Measurements from ENCODE around the gene FBXO28. TPM values are rescaled to one million over a fixed set of nuclear protein-coding genes. Genes with fewer than 3 reads are reported as not detected.

FBXO28 gene
- total RNA-seq, 1 donor from 2014 or later: 39.2 TPM

DNA sequence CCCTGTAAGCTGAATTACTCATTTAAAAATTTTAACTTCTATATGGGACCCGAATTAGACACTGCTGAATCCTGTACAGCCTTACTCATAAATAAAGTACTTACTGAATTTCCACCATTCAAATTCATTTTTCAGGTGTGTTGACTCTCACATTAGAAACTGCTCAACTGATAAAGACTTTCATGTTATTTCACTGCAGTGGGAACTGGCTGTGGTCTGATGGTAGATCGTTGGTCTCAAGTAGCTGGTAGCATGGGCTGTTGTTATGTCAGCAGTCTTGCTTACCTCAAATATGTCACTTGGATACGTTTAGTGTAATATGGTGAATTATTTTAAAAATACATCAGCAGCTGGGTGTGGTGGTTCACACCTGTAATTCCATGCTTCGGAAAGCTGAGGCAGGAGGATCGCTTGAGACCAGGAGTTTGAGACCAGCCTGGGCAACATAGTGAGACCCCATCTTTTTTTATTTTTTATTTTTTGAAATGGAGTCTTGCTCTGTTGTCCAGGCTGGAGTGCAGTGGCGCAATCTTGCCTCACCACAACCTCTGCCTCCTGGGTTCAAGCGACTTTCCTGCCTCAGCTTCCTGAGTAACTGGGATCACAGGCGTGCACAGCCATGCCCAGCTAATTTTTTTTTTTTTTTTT is 79.5 kb downstream of the FBXO28 start:
- Histone ChIP-seq H3K27me3 (ENCODE audit: control insufficient read depth, insufficient read depth, low read length) (no peaks in the 10 kb centered on the region), H3K4me3 (ENCODE audit: low read depth, low read length) (no peak overlapping the region), H3K36me3 (ENCODE audit: control insufficient read depth, insufficient read depth, low read length) (peaks cover 1% of the 10 kb centered on the region)
- TF ChIP-seq, protein P1, sequence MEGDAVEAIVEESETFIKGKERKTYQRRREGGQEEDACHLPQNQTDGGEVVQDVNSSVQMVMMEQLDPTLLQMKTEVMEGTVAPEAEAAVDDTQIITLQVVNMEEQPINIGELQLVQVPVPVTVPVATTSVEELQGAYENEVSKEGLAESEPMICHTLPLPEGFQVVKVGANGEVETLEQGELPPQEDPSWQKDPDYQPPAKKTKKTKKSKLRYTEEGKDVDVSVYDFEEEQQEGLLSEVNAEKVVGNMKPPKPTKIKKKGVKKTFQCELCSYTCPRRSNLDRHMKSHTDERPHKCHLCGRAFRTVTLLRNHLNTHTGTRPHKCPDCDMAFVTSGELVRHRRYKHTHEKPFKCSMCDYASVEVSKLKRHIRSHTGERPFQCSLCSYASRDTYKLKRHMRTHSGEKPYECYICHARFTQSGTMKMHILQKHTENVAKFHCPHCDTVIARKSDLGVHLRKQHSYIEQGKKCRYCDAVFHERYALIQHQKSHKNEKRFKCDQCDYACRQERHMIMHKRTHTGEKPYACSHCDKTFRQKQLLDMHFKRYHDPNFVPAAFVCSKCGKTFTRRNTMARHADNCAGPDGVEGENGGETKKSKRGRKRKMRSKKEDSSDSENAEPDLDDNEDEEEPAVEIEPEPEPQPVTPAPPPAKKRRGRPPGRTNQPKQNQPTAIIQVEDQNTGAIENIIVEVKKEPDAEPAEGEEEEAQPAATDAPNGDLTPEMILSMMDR (IDR thresholded peaks at IDR 0.05; ENCODE audit: insufficient read depth, low read length, poor library complexity, severe bottlenecking): no peak
- DNase-seq (ENCODE audit: low read depth): no peak

DNA sequence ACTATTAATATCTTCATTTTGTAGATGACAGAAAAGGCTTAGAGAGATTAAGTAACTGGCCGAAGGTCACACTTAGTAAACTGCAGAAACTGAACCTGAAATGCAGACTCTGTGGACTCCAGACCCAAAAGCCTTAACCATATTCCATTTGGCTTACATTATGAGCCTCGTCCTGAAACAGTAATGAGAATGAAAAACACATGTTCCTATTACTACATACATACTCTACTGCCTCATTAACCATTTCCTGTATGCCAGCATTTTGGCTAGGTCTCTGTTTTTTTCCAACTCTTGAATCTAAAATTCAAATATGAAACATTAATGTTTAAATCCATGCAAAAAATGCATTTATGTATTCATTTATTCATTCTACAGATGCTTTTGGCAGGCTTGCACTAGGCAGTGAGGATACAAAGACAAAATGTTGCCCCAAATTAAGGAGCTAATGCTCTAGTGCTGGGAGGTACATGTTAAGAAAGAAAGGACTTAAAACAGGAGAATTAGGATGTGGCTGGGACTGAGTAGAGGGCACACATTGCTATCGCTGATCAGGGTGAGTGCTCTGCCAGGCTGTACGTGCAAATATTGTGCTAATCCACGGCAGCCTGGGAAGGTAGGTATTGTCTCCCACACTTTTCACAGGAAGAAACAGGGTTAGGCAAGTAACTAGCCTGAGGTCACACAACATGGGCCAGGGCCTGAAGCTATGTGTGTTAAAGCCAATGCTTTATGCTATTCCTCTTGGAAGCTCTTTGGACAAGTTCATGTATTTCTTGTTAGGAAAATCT is 83.1 kb downstream of the FBXO28 start:
- TF ChIP-seq, protein P1 (IDR thresholded peaks at IDR 0.05; ENCODE audit: insufficient read depth, low read length, poor library complexity, severe bottlenecking): no peak
- Histone ChIP-seq H3K36me3 (ENCODE audit: control insufficient read depth, insufficient read depth, low read length) (peaks cover 1% of the 10 kb centered on the region), H3K27me3 (ENCODE audit: control insufficient read depth, insufficient read depth, low read length) (no peaks in the 10 kb centered on the region), H3K4me3 (ENCODE audit: low read depth, low read length) (no peak overlapping the region)
- no peak for DNase-seq (ENCODE audit: low read depth)

DNA sequence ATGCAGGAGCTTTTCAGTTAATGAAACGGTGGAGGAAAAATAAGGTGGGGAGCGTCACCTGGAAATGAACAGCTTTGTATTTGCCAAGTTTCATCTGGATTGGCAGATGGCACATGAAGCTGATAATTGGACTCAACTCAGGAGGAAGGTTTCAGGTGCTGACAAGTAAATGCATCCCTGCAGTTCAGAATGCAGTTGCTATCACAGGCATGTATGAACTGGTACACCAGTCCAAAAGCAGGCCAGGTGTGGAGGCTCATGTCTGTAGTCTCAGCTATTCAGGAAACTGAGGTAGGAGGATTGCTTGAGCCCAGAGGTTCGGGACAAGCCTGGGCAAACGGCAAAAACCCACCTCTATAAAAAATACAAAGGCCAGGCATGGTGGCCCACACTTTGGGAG is 84.7 kb downstream of the FBXO28 start:
- Histone ChIP-seq H3K27me3 (ENCODE audit: control insufficient read depth, insufficient read depth, low read length) (no peaks in the 10 kb centered on the region), H3K4me3 (ENCODE audit: low read depth, low read length) (no peak overlapping the region), H3K36me3 (ENCODE audit: control insufficient read depth, insufficient read depth, low read length) (no peaks in the 10 kb centered on the region)
- no peak for DNase-seq (ENCODE audit: low read depth)
- TF ChIP-seq, protein P1 (IDR thresholded peaks at IDR 0.05; ENCODE audit: insufficient read depth, low read length, poor library complexity, severe bottlenecking): no peak

DNA sequence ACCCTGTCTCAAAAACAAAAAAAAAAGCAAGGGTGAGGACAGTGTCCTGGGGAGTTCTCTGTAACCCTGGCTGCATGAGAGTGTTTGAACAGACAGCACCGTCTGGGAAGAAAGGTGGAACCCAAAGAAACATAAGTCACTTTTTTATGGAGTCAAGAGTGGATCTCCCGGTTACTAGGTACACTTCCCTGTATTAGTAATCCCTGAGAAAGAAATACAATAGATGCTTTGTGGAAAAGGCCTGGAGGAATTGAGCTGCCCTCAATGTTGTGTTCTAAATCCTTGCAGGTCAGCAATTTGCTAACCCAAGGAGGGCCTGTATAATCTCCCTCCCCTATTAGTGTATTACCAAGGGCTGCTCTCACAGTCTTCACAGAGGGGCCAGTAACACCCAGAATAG is 85.8 kb downstream of the FBXO28 start:
- TF ChIP-seq, protein P1 (IDR thresholded peaks at IDR 0.05; ENCODE audit: insufficient read depth, low read length, poor library complexity, severe bottlenecking): no peak
- no peaks in the 10 kb centered on the region for H3K27me3 ChIP-seq (ENCODE audit: control insufficient read depth, insufficient read depth, low read length)
- DNase-seq (ENCODE audit: low read depth): no peak
- no peaks in the 10 kb centered on the region for H3K36me3 ChIP-seq (ENCODE audit: control insufficient read depth, insufficient read depth, low read length)
- no peak overlapping the region for H3K4me3 ChIP-seq (ENCODE audit: low read depth, low read length)

DNA sequence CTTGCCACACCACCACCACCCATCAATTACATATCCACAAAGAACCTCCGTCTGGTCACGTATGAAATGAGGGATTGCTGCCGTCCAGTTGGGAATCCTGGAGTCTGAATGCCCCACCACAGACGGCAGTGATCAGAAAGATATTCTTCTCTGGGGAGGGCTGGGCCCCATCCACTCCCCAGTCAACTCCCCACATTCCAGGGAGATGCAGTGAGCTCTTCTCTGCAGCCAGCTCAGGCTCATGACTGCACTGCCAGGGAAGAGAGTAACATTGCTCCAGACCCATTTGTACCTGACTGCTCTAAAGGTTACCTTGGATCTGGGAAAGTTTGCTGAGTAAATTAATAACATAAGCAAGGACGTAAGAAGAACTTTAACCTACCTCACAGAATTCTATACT is 87.5 kb downstream of the FBXO28 start:
- Histone ChIP-seq H3K27me3 (ENCODE audit: control insufficient read depth, insufficient read depth, low read length) (no peaks in the 10 kb centered on the region), H3K4me3 (ENCODE audit: low read depth, low read length) (no peak overlapping the region), H3K36me3 (ENCODE audit: control insufficient read depth, insufficient read depth, low read length) (no peaks in the 10 kb centered on the region)
- TF ChIP-seq, protein P1 (IDR thresholded peaks at IDR 0.05; ENCODE audit: insufficient read depth, low read length, poor library complexity, severe bottlenecking): no peak
- DNase-seq (ENCODE audit: low read depth): no peak
